GM23248 (cell line): ENCODE results near the gene ERCC6L2.

Source experiments
- EZH2 ChIP-seq: fragments of 200-600 bp; sonication (generic); IDR thresholded peaks from 2 replicates; pipeline ENCODE4 v1.6.1; 2018; ENCODE audit warnings: antibody characterized with exemption, mild to moderate bottlenecking; ENCODE audit not compliant: insufficient read depth, poor library complexity, severe bottlenecking
- EZH2phosphoT487 ChIP-seq: fragments of 200-600 bp; sonication (generic); IDR thresholded peaks from 2 replicates; pipeline ENCODE4 v1.6.1; 2018; ENCODE audit warnings: antibody characterized with exemption, moderate library complexity, mild to moderate bottlenecking, low read depth; ENCODE audit not compliant: insufficient read depth

DNA sequence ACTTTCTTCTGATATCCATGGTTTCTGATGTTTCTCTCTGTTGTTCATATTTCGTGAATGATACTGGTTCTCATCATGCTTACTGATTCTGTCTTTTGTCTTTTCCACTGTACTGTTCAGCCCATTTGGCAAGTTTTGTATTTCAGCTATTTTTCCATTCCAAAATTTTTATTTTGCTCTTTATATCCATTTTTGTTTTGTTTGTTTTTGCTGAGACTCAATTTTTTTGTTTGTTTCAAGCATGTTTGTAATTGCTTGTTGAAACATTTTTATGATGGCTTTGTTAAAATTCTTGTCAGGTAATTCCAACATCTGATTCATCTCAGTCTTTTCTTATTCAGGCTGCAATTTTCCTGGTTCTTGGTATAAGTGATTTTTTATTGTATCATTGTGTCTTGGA, 64.0 kb downstream of the ERCC6L2 start:
- TF ChIP-seq EZH2 = no peak
- TF ChIP-seq EZH2phosphoT487 = no peak
